Panc1 (cell line): ENCODE data around the gene POLN. TPM values are rescaled to one million over a fixed set of nuclear protein-coding genes. Genes with fewer than 3 reads are reported as not detected.

ENCODE experiments used
- ATAC-seq: fragments of 200-7000 bp; cut with Tn5 transposase; 2 replicates; pipeline ENCODE4 v1.9.1; 2020; ENCODE audit warnings: mild to moderate bottlenecking, moderate library complexity
- BruUV-seq: library from RNA; stranded (reverse); fragments of 400-500 nt; replicated peaks from 2 replicates; lab custom pipeline; 2021; lab: Mats Ljungman, UMichigan
- CTCF ChIA-PET: fragments of 300-600 bp; sonication (Branson Sonifier 250); formaldehyde crosslinking; loops from one replicate; lab custom pipeline; 2022; ENCODE audit warnings: antibody characterized with exemption; lab: Charles Lee
- POLR2A ChIA-PET: fragments of 300-600 bp; sonication (Branson Sonifier 250); formaldehyde crosslinking; loops from one replicate; lab custom pipeline; 2022; ENCODE audit warnings: antibody characterized with exemption; lab: Charles Lee
- DNase-seq: peaks from one replicate; pipeline ENCODE4 v3.0.0-alpha.2; 2010; ENCODE audit warnings: low read depth, low spot score
- H3K27ac ChIP-seq: 2 replicates; pipeline ENCODE4 v1.5.1; 2011; ENCODE audit warnings: mild to moderate bottlenecking, low read length, inconsistent platforms
- H3K27me3 ChIP-seq: fragments of 200-500 bp; sonication (Bioruptor generic); 2 replicates; pipeline ENCODE4 v1.6.0; 2014; ENCODE audit warnings: low read length, inconsistent platforms; ENCODE audit not compliant: control insufficient read depth, insufficient read depth
- H3K36me3 ChIP-seq: fragments of 200-500 bp; sonication (Bioruptor generic); 2 replicates; pipeline ENCODE4 v1.5.1; 2014; ENCODE audit warnings: inconsistent platforms, mild to moderate bottlenecking, low read length, moderate library complexity; ENCODE audit not compliant: control insufficient read depth, insufficient read depth
- H3K4me1 ChIP-seq: 2 replicates; pipeline ENCODE4 v1.5.1; 2011; ENCODE audit warnings: inconsistent platforms, mild to moderate bottlenecking, low read length, moderate library complexity; ENCODE audit not compliant: control insufficient read depth, insufficient read depth
- H3K4me3 ChIP-seq, 2 experiments: 2 replicates each; pipeline ENCODE4 v1.5.1; 2011 to 2012; ENCODE audit warnings: low read depth in 2 of 2, low read length in 2 of 2, mild to moderate bottlenecking in 2 of 2, inconsistent platforms in 1 of 2, moderate library complexity in 1 of 2
- H3K9me3 ChIP-seq: fragments of 200-500 bp; sonication (Bioruptor generic); 2 replicates; pipeline ENCODE4 v1.5.1; 2014; ENCODE audit warnings: low read depth, mild to moderate bottlenecking, inconsistent platforms, low read length, moderate library complexity; ENCODE audit not compliant: control insufficient read depth, insufficient read depth
- CTCF ChIP-seq: fragments of 450-650 bp; IDR thresholded peaks from 2 replicates; pipeline ENCODE4 v1.5.1; 2017; ENCODE audit warnings: mild to moderate bottlenecking
- POLR2AphosphoS5 ChIP-seq: IDR thresholded peaks from 2 replicates; pipeline ENCODE4 v1.6.1; 2012; ENCODE audit warnings: mild to moderate bottlenecking, low read depth, low read length, moderate library complexity
- REST ChIP-seq, 2 experiments: IDR thresholded peaks; 2 replicates each; pipeline ENCODE4 v1.6.1; 2011 to 2012; ENCODE audit warnings: low read depth in 2 of 2, control low read depth in 1 of 2, low read length in 1 of 2, mild to moderate bottlenecking in 1 of 2, moderate library complexity in 1 of 2; ENCODE audit not compliant: insufficient read depth in 1 of 2
- SIN3A ChIP-seq: IDR thresholded peaks from 2 replicates; pipeline ENCODE4 v1.6.1; 2012; ENCODE audit warnings: low read depth, mild to moderate bottlenecking, low read length, moderate library complexity, borderline replicate concordance; ENCODE audit not compliant: insufficient read depth
- TCF7L2 ChIP-seq: IDR thresholded peaks from 2 replicates; pipeline ENCODE4 v1.6.1; 2011; ENCODE audit warnings: mild to moderate bottlenecking, low read depth, low read length, inconsistent platforms
- in situ Hi-C: cut with HindIII; loops from 2 replicates; pipeline ENCODE4 v1.10.0; 2016; ENCODE audit warnings: low sequenced_read_pairs, low pct_unique_long_range_greater_than_20kb
- intact Hi-C: fragments of 100-400 bp; cut with micrococcal nuclease; formaldehyde crosslinking; loops from one replicate; pipeline ENCODE4 v1.10.0; 2022; ENCODE audit not compliant: unreplicated experiment
- total RNA-seq: library from RNA; stranded (reverse); gene quantifications from one replicate; pipeline ENCODE4 v1.2.1, GENCODE V29; 2021; ENCODE audit not compliant: unreplicated experiment

POLN gene
- total RNA-seq, 1 experiment from 2014 or later, result 4.3 TPM

GRCh38 chr4:2069161-2069971, 172.6 kb downstream of the POLN start:
- Histone ChIP-seq H3K27me3 (no peaks in the 10 kb centered on the region), H3K4me3 (no peak overlapping the region), H3K36me3 (no peaks in the 10 kb centered on the region), H3K27ac (no peak overlapping the region), H3K4me1 (peaks cover 8% of the 10 kb centered on the region), H3K9me3 (no peaks in the 10 kb centered on the region)
- ATAC-seq, result no peak
- CTCF ChIA-PET, result no interaction called here
- POLR2A ChIA-PET, result no interaction called here
- TF ChIP-seq CTCF, result no peak; the same call in 1 of the 2 replicates
- TF ChIP-seq POLR2AphosphoS5, result no peak
- TF ChIP-seq REST (IDR thresholded peaks at IDR 0.05; ENCODE audit: insufficient read depth in 1 of 2, low read depth in 2 of 2, low read length in 1 of 2), result no peak
- TF ChIP-seq TCF7L2, result no peak
- TF ChIP-seq SIN3A, result no peak
- BruUV-seq, result no TSS peak
- intact Hi-C loops (no loop called here), in situ Hi-C loops (no loop called here)
- no peak for DNase-seq

GRCh38 chr4:2068566-2068965, 173.4 kb downstream of the POLN start:
- H3K27ac ChIP-seq, result no peak overlapping the region
- no peak for ATAC-seq
- no peaks in the 10 kb centered on the region for H3K9me3 ChIP-seq
- no peaks in the 10 kb centered on the region for H3K36me3 ChIP-seq
- peaks cover 11% of the 10 kb centered on the region for H3K4me1 ChIP-seq
- ChIA-PET CTCF (no interaction called here), POLR2A (no interaction called here)
- in situ Hi-C loops (no loop called here), intact Hi-C loops (no loop called here)
- TF ChIP-seq POLR2AphosphoS5 (no peak), REST (IDR thresholded peaks at IDR 0.05; ENCODE audit: insufficient read depth in 1 of 2, low read depth in 2 of 2, low read length in 1 of 2) (no peak)
- BruUV-seq, result no TSS peak
- no peak overlapping the region for H3K4me3 ChIP-seq
- H3K27me3 ChIP-seq, result no peaks in the 10 kb centered on the region
- DNase-seq, result no peak
